ENCODE measurements around the gene SLC9C2. TPM values are rescaled to one million over a fixed set of nuclear protein-coding genes. Genes with fewer than 3 reads are reported as not detected.
A peak's percentile ranks its signal among the peaks of the same experiment; 100 is the strongest.

SLC9C2 gene
- polyA plus RNA-seq, 1 experiment, result not detected

GRCh38 chr1:173459885-173460284 is 143.0 kb downstream of the SLC9C2 start:
- no peak for TF ChIP-seq CTCF (IDR thresholded peaks at IDR 0.05; ENCODE audit: low read depth, low read length)
- CTCF ChIA-PET, result no interaction called here
- no peak for DNase-seq (ENCODE audit: low read depth, low spot score)
- POLR2A ChIA-PET, result no interaction called here
- H3K27me3 ChIP-seq (ENCODE audit: control insufficient read depth, insufficient read depth, low read length), result no peaks in the 10 kb centered on the region
- no peaks in the 10 kb centered on the region; the same call in 1 of the 2 replicates for H3K9me3 ChIP-seq (ENCODE audit: control insufficient read depth, insufficient read depth, low read length)
- H3K27ac ChIP-seq (ENCODE audit: low read depth, low read length), result no peak overlapping the region
- H3K4me3 ChIP-seq (ENCODE audit: low read depth, low read length), result no peak overlapping the region

- Histone ChIP-seq H3K27ac (ENCODE audit: low read depth, low read length) (no peak overlapping the region), H3K9me3 (ENCODE audit: control insufficient read depth, insufficient read depth, low read length) (no peaks in the 10 kb centered on the region), H3K4me3 (ENCODE audit: low read depth, low read length) (no peak overlapping the region), H3K27me3 (ENCODE audit: control insufficient read depth, insufficient read depth, low read length) (no peaks in the 10 kb centered on the region)
- TF ChIP-seq CTCF (IDR thresholded peaks at IDR 0.05; ENCODE audit: low read depth, low read length), result no peak
- no peak for DNase-seq (ENCODE audit: low read depth, low spot score)
- POLR2A ChIA-PET, result interaction anchor here (0.9 kb wide), 1 partner anchor 17 kb away, joined by 3 read pairs; no protein-coding TSS in a partner anchor
- CTCF ChIA-PET, result interaction anchor here (1.4 kb wide), 1 partner anchor 35 kb away, joined by 3 read pairs; no protein-coding TSS in a partner anchor
Observed at GRCh38 chr1:173454966-173455524, 147.8 kb downstream of the SLC9C2 start.

GRCh38 chr1:173453982-173454381 is 148.9 kb downstream of the SLC9C2 start:
- peak overlapping the region; percentile 66 for H3K27ac ChIP-seq (ENCODE audit: low read depth, low read length)
- H3K9me3 ChIP-seq (ENCODE audit: control insufficient read depth, insufficient read depth, low read length), result no peaks in the 10 kb centered on the region
- H3K27me3 ChIP-seq (ENCODE audit: control insufficient read depth, insufficient read depth, low read length), result no peaks in the 10 kb centered on the region
- ChIA-PET POLR2A (interaction anchor here (0.9 to 1.3 kb wide), 3 partner anchors 16 to 261 kb away, joined by 3 to 7 read pairs (median 4); partner anchors contain the start of genes KLHL20 and PRDX6), CTCF (interaction anchor here (0.7 to 1.6 kb wide), 3 partner anchors 22 to 36 kb away, joined by 3 to 5 read pairs (median 3); no protein-coding TSS in a partner anchor)
- DNase-seq (ENCODE audit: low read depth, low spot score), result no peak
- H3K4me3 ChIP-seq (ENCODE audit: low read depth, low read length), result no peak overlapping the region
- no peak for TF ChIP-seq CTCF (IDR thresholded peaks at IDR 0.05; ENCODE audit: low read depth, low read length)

GRCh38 chr1:173451981-173452380 is 150.9 kb downstream of the SLC9C2 start:
- DNase-seq (ENCODE audit: low read depth, low spot score), result no peak
- H3K9me3 ChIP-seq (ENCODE audit: control insufficient read depth, insufficient read depth, low read length), result no peaks in the 10 kb centered on the region
- ChIA-PET POLR2A (no interaction called here), CTCF (interaction anchor here (1.1 kb wide), 1 partner anchor 21 kb away, joined by 6 read pairs; no protein-coding TSS in a partner anchor)
- no peak overlapping the region for H3K27ac ChIP-seq (ENCODE audit: low read depth, low read length)
- H3K4me3 ChIP-seq (ENCODE audit: low read depth, low read length), result no peak overlapping the region
- H3K27me3 ChIP-seq (ENCODE audit: control insufficient read depth, insufficient read depth, low read length), result no peaks in the 10 kb centered on the region
- no peak for TF ChIP-seq CTCF (IDR thresholded peaks at IDR 0.05; ENCODE audit: low read depth, low read length)

Other genes with a start within 250 kb of the SLC9C2 start
- gene PRDX6, start 125.7 kb downstream of the SLC9C2 start, polyA plus RNA-seq (2011; rRNA removed), result 545 and 556 TPM in 2 replicates
- gene TEX50, start 32.3 kb upstream of the SLC9C2 start, polyA plus RNA-seq (2011; rRNA removed), result not detected in 2 replicates
- gene ANKRD45, start 66.8 kb upstream of the SLC9C2 start, polyA plus RNA-seq (2011; rRNA removed), result 0.17 and 0.29 TPM in 2 replicates
- gene KLHL20, start 111.9 kb upstream of the SLC9C2 start, polyA plus RNA-seq (2011; rRNA removed), result 17.6 and 19.7 TPM in 2 replicates
- 20.2 and 25.1 TPM in 2 replicates for gene DARS2, start 221.6 kb upstream of the SLC9C2 start, polyA plus RNA-seq (2011; rRNA removed)
- 5.8 and 8.7 TPM in 2 replicates for gene CENPL, start 221.8 kb upstream of the SLC9C2 start, polyA plus RNA-seq (2011; rRNA removed)